GM18909 (cell line): ENCODE data around the gene VASH2.

Experiments
- ATAC-seq: cut with Tn5 transposase; IDR thresholded peaks from one replicate; pipeline ENCODE4 v1.9.1; 2021; ENCODE audit warnings: mild to moderate bottlenecking; ENCODE audit not compliant: unreplicated experiment, poor library complexity

Gene VASH2

DNA sequence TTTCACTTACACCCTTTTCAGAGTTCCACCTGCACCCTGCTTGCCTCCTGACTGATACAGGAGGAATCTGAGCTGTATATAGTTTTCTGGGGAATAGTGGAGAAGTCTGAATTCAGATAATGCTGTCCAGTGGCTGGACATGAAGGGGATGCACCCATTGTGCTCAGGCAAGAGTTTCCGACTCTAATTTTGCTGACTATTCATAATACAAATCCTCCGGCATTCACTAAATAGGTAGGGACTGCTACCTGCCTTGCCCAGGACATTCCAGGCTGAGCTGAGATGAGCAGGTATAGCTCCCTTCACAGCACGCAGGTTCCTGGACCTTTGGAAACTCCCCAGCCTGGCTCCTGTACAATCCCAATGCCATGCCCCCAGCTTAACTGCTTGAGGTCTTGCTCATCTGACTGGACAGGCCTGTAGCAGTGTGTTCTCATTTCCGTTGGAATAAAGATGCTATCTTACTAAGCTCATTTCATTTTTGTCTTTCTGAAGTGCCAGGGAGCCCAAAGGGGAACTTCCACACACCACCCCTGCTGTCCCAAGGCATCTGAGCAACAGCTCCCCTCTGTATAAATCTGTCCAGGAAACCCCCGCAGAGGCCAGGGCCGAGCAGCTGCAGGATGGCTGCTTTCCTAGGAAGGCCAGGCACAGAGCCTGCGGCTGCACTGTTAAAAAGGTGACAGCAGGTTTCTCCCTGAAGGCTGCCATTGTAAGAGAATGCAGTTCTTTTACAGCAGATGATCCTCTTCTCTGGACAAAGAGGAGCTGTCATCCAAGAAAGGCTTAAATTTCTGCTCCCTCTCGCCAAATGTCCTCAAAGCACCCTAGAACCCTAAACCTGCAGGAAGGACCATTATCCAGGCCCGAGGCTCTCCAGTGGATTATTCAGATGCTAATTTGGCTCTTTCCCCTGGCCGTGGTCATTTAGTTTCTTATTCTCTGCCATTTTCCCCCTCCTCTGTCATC lies 21.7 kb upstream of the VASH2 start:
- ATAC-seq = peak; percentile 68

GRCh38 chr1:212930986-212931678 lies 19.2 kb upstream of the VASH2 start:
- ATAC-seq = no peak

DNA sequence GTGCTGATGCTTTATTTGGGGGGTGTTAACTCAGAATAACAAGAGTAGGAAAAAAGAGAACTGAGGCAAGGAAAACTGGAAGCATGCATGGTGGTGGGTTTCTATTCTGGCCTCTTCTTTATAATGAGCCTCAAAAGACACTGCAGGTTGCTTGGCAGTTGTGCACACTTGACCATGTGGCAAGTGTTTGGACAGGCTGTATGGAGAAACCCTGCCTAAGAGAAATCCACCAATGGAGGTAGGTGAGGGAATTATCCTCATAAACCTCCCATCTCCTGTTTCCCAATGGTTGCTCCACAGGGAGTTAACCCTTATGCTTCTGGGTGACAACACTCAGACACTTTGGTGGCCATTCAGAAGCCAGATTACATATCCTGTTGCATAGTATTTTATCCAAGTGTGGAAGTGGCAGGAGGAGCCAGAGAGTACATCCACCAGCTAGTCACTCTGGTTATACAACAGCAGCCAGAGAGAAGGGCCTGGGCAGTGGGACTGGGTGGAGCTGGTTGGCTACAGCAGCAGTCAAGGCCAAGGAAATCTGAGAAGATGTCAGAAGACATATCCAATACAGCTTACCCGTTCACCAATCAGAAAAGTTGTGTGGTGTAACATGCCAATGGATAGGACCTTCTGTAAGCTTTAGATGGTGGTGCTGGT lies 16.4 kb upstream of the VASH2 start:
- no peak for ATAC-seq

DNA sequence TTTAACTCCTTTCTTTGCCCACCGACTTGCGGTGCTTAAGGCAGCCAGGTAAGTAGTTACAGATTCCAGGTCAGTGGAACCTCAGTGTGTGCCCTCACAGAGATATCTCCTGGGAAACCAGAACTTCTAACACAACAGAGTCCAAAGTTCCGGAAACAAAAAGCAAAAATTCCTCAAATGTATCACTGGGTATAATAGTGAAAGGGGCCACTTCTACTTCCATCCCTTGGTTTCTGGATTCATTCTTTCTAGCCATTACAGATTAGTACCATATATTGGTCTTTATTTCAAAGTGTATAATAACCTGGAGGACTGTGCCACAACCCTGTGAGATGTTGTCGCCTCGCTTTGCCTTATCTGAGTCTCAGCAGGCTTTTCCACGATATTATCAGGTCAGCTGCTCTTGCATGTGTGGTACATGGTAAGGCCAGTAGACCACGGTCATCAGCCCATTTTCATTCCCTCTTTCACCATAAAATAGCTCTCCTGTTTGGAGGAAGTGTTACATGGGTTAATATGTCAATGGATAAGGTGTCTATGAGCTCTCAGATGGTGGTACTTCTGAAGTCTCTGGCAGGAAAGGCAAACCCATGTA lies 14.9 kb upstream of the VASH2 start:
- ATAC-seq = no peak

DNA sequence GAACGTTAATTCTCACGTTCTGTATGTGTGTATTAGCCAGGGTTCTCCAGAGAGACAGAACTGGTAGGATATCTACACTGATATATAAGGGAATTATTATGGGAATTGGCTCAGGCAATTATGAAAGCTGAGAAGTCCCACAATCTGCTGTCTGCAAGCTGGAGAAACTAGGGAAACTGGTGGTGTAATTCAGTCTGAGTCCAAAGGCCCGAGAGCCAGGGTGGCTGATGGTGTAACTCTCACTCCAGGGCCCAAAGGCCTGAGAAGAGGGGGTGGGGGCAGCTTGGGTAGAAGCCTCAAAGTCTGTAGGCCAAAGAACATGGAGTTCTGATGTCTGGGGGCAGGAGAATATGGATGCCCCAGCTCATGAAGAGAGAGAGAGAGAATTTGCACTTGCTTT lies 13.3 kb upstream of the VASH2 start:
- no peak for ATAC-seq

DNA sequence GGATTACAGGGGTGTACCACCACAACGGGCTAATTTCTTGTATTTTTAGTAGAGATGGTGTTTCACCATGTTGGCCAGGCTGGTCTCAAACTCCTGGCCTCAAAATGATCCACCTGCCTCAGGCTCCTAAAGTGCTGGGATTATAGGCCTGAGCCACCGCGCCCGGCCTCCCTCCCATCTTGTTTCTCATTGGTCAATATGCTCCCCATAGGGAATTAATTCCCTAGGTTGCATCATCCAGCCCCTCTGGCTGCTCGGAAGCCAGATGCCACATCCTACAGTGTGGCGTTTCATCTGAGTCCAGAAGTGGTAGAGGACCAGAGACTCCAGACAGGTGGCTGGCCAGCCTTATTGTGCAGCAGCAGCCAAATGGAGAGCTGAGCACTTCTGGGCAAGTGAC lies 11.5 kb upstream of the VASH2 start:
- ATAC-seq = no peak

DNA sequence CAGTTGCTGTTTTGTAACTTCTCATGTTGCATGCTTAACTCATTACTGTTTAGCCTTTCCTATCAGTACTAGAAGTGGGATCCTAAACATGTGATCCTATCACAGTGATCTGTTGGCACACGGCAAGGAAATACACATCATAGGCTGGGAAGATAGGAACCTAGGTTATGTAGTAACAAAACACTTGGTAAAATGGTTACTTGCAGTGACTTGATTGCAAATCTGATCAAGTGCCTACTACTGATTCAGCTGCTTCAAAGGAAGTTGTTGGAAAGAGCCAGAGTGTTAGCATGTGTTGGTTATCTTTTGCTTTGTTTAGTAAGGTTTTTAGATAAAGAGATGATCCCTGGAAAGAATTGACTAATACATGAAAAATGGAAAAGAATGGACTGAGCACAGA lies 8.9 kb upstream of the VASH2 start:
- no peak for ATAC-seq

GRCh38 chr1:212942679-212943392 lies 7.5 kb upstream of the VASH2 start:
- ATAC-seq = no peak

- no peak for ATAC-seq
These were observed 7.0 kb upstream of the VASH2 start for GRCh38 chr1:212943393-212943710.

DNA sequence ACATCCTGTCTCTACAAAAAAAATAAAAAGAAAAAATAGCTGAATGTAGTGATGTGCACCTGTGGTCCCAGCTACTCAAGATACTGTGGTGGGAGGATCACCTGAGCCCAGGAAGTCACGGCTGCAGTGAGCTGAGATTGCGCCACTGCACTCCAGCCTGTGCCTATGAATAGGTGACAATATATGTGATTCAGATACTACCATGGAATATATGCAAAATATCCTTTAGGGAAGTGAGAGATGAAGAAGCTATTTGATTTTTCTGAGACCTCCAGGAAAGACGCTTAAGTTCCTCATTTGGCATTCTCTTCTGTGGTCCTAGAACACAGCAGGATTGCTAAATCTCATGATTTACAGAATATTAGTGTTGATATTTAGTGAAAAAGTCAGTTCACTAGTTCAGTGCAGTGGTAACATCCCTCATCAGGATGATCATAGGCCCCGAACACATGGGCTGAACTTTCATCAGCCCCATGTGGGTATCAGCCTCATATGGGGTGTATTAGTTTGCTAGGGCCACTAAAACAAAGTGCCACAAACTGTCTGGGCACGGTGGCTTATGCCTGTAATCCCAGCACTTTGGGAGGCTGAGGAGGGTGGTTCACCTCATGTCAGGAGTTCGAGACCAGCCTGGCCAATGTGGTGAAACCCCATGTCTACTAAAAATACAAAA lies 6.0 kb upstream of the VASH2 start:
- peak; percentile 60 for ATAC-seq

DNA sequence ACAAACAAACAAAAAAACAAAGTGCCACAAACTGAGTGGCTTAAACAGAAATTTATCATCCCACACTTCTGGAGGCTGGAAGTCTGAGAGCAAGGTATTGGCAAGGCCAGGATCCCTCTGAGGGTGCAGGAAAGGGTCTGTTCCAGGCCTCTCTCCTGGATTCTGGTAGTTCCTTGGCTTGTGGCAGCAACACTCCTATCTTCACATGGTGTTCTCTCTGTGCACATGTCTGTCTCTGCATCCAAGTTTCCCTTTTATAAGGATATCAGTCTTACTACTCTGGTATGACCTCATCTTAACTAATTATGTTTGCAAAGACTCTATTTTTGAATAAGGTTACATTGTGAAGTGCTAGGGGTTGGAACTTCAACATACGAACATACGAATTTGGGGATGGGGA lies 5.3 kb upstream of the VASH2 start:
- ATAC-seq = no peak

GRCh38 chr1:212945463-212946160 lies 4.7 kb upstream of the VASH2 start:
- ATAC-seq = no peak

DNA sequence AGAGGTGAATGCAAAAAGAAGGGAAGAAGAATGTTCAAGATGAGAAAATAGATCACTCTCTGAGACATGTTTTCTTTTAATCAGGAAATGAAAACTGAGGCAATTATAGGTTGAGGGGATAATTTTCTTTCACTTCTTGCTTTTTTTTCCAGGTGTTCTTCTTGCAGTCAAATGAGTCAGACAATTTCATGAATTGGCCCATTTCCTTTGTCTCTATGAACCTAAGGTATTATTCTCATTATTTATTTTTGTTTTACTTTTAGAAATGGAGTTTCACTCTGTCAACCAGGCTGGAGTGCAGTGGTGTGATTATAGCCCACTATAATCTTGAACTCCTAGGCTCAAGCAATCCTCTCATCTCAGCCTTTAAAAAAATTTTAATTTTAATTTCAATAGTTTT lies 3.5 kb upstream of the VASH2 start:
- ATAC-seq = no peak

DNA sequence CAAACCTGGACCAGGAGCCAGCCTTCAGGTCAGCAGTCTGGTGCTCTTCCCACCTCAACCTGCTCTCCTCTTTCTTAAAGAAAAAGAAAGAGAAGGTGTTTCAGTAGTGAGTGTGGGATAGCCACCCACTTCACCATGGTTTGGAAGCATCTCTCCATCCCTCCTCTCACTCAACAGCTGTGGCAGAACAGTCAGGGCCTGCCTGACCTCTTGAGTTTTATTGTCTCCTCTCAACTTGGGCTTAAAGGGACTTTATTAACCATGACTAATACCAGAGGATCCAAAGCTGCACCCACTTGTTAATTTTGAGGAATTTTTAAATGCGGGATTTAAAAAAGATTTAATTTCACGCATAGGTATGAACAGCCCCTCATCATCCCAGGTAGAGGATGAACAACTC lies 570 bp upstream of the VASH2 start:
- ATAC-seq = no peak

GRCh38 chr1:212951126-212951946 lies 995 bp downstream of the VASH2 start:
- ATAC-seq = peak; percentile 7

- ATAC-seq = no peak
These were observed 1.8 kb downstream of the VASH2 start for GRCh38 chr1:212951947-212952640.

DNA sequence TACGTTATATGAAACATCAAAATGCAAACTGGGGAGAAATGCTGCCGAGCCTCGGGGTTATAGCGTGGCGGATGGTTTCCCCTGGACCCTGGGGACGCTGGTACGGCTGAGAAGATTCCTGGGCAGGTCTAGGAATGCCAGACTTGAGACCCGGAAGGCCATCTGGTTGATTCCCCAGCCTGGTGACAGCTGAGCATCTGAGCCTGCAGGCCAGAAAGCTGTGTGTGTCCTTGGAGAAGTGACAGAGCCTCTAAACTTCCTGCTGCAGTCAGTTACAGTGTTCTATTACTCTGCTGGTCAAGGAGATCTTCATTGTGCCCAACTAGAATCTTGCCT lies 2.3 kb downstream of the VASH2 start:
- ATAC-seq = no peak

DNA sequence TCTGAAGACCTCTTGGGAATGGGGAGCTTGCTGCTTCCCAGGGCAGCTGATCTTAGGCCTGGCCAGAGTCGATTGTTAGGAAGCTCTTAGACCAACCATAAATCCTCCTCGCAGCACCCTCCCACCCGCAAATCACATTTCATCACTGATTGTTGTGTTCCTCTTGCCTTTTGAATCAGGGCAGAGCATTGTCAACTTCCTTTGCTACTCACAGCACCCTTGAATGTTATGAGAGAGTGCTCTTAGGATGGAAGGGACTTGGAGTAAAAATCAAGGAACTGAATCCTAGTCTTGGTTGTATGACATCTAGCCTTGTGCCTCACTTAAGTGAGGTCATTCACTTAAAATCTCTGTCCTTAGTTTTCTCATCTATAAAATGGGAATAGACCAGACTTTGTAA lies 3.0 kb downstream of the VASH2 start:
- no peak for ATAC-seq
